ENCODE data around the gene NFYB. TPM values are rescaled to one million over a fixed set of nuclear protein-coding genes. Genes with fewer than 3 reads are reported as not detected.

The NFYB gene
- total RNA-seq, 1 donor from 2014 or later = 62.8 TPM

- Histone ChIP-seq H3K9me3 (no peaks in the 10 kb centered on the region), H3K36me3 (no peaks in the 10 kb centered on the region), H3K27me3 (no peaks in the 10 kb centered on the region), H3K27ac (no peak overlapping the region), H3K4me1 (no peaks in the 10 kb centered on the region), H3K4me3 (no peak overlapping the region)
- no peak for DNase-seq (ENCODE audit: low spot score in 2 of 2)
- no peak for TF ChIP-seq CTCF (IDR thresholded peaks at IDR 0.05)
- intact Hi-C loops (cut with DNase I) = no loop called here
Measured at GRCh38 chr12:104154286-104154685, 16.3 kb upstream of the NFYB start.

DNA sequence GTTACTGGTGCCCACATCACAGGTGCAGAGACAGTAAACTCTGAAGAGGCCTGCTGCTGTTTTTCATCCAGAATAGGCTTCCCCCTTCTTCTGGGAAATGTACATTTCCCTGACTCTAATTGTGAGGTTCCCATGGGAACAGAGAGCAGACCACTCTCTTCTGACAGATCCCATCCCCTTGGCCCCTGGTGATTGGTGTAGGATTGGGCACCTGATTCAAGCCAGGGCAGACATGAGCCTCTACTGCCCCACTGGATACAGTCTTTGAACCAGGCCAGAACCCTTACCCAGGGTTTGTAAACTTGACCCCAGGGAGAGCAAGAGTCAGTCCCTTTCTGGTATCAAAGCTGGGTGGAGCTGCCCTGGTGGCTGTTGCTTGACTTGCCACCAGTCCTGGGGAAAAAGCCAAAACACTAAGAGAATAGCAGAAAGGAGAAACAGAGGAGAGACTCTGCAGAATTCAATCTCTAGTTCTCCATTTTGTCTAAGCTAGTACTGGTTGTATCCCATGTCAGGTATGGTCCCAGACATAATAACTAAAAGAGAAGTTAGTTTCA lies 14.8 kb upstream of the NFYB start:
- Histone ChIP-seq H3K4me1 (no peaks in the 10 kb centered on the region), H3K36me3 (no peaks in the 10 kb centered on the region), H3K27me3 (no peaks in the 10 kb centered on the region), H3K9me3 (no peaks in the 10 kb centered on the region), H3K4me3 (no peak overlapping the region), H3K27ac (no peak overlapping the region)
- no peak for DNase-seq (ENCODE audit: low spot score in 2 of 2)
- TF ChIP-seq CTCF (IDR thresholded peaks at IDR 0.05) = no peak
- intact Hi-C loops (cut with DNase I) = no loop called here

DNA sequence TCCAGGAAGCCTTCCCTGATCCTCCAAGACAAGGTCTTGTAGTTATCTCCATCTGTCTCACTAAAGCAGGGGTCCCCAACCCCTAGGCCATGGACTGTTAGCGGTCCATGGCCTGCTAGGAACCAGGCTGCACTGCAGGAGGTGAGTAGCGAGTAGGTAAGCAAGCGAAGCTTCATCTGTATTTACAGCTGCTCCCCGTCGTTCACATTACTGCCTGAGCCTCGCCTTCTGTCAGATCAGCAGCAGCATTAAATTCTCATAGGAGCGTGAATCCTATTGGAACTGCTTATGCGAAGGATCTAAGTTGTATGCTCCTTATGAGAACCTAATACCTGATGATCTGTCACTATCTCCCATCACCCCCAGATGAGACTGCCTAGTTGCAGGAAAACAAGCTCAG lies 12.4 kb upstream of the NFYB start:
- no peak for TF ChIP-seq CTCF (IDR thresholded peaks at IDR 0.05)
- intact Hi-C loops (cut with DNase I) = no loop called here
- Histone ChIP-seq H3K4me1 (no peaks in the 10 kb centered on the region), H3K27ac (no peak overlapping the region), H3K4me3 (no peak overlapping the region), H3K36me3 (no peaks in the 10 kb centered on the region), H3K27me3 (no peaks in the 10 kb centered on the region), H3K9me3 (no peaks in the 10 kb centered on the region)
- no peak for DNase-seq (ENCODE audit: low spot score in 2 of 2)

- TF ChIP-seq CTCF (IDR thresholded peaks at IDR 0.05) = no peak
- H3K4me3 ChIP-seq = no peak overlapping the region
- DNase-seq (ENCODE audit: low spot score in 2 of 2) = no peak
- no peaks in the 10 kb centered on the region for H3K36me3 ChIP-seq
- no peaks in the 10 kb centered on the region for H3K9me3 ChIP-seq
- intact Hi-C loops (cut with DNase I) = no loop called here
- H3K4me1 ChIP-seq = no peaks in the 10 kb centered on the region
- H3K27me3 ChIP-seq = no peaks in the 10 kb centered on the region
- H3K27ac ChIP-seq = no peak overlapping the region
Measured at GRCh38 chr12:104147346-104147745, 9.3 kb upstream of the NFYB start.

- H3K4me1 ChIP-seq = peaks cover 0 to 2% of the 10 kb centered on the region in 2 donors
- no peak overlapping the region for H3K27ac ChIP-seq
- H3K36me3 ChIP-seq = no peaks in the 10 kb centered on the region
- TF ChIP-seq CTCF (IDR thresholded peaks at IDR 0.05) = no peak
- DNase-seq (ENCODE audit: low spot score in 2 of 2) = no peak
- H3K4me3 ChIP-seq = no peak overlapping the region
- H3K27me3 ChIP-seq = no peaks in the 10 kb centered on the region
- no peaks in the 10 kb centered on the region for H3K9me3 ChIP-seq
- intact Hi-C loops (cut with DNase I) = no loop called here
Measured at GRCh38 chr12:104143918-104144317, 5.9 kb upstream of the NFYB start.

GRCh38 chr12:104143002-104143401 lies 5.0 kb upstream of the NFYB start:
- TF ChIP-seq CTCF (IDR thresholded peaks at IDR 0.05) = no peak
- peaks cover 0 to 7% of the 10 kb centered on the region in 2 donors for H3K4me1 ChIP-seq
- H3K27me3 ChIP-seq = no peaks in the 10 kb centered on the region
- DNase-seq (ENCODE audit: low spot score in 2 of 2) = no peak
- intact Hi-C loops (cut with DNase I) = no loop called here
- no peaks in the 10 kb centered on the region for H3K9me3 ChIP-seq
- H3K4me3 ChIP-seq = no peak overlapping the region
- H3K36me3 ChIP-seq = no peaks in the 10 kb centered on the region
- H3K27ac ChIP-seq = no peak overlapping the region

All from ascending aorta (tissue), 2 donors.